Measurements from ENCODE around the gene ANKRD16.
"Not testable (repeated sequence)": the region's sequence is repeated elsewhere in the genome, so short reads cannot be mapped to it uniquely, and the experiment has no call there.

ANKRD16 gene

DNA sequence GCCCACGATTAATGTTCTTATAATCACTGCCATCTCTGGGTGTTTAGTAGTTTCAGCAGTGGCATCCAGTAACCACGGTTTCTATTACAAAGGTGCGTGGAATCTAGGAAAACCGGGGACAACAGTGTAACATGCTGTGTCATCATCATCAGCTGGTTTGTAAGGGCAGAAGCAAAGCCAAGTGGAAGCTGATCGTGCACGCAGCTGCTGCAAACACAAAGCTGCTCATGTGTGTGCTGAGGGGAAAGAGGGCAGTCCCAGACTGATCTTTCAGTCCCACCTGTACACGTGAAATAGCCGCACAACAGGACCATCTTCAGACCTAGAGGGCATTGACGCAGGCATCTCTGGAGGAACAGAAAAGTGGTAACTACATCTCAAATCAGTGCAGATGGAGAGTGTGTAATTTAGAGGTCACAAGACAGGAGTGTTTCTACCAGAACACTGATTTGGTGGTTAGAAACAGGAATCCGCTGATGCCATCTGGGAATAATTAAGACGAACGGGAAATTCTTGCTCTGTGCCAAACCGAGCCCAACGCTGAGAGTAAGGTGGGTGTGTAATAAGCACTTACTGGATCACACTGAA, 13.4 kb downstream of the ANKRD16 start:
- peak; percentile 88 to 89 for DNase-seq (ENCODE audit: low read depth in 2 of 2)

DNA sequence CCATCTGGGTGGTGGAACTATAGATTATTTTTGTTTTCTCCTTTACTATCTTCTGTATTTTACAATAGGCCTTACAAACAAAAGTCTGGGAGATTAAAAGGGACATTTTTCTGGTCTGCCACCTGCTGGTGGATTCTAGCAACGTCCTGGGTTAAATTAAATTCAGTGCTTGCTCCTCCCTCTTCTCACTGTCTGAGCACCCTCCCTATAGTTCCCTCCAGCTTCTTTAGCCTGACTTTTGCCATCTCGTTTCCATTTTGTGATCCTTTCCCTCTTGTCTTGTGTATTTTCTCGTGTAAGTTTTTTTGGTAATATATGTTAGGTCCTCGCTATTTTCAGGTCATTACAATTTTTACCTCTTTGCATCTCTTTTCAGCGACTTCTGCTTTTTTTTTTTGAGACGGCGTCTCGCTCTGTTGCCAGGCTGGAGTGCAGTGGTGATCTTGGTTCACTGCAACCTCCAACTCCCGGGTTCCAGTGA, 16.1 kb downstream of the ANKRD16 start:
- DNase-seq (ENCODE audit: low read depth in 2 of 2) = peak; percentile 33 to 37

GRCh38 chr10:5871596-5871995, 18.1 kb downstream of the ANKRD16 start:
- no peak for DNase-seq (ENCODE audit: low read depth in 2 of 2)

DNA sequence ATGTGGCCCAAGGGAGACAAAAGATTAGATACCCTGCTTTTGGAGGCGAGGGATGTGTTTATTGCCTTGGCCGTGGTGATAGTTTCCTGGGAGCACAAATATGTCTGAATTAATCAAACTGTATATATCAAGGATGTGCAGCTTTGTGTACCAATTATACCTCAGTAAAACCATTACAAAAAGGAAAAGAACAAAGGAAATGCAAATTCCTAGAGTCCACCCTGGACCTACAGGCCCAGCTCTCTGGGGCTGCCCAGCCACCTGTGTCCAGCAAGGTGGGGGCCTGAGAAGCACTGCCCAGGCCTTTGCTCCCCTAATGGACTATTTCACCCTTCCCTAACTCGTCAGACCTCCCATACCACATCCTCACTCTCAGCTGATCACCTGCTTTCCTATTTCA, 20.5 kb downstream of the ANKRD16 start:
- DNase-seq (ENCODE audit: low read depth in 2 of 2) = no peak

DNA sequence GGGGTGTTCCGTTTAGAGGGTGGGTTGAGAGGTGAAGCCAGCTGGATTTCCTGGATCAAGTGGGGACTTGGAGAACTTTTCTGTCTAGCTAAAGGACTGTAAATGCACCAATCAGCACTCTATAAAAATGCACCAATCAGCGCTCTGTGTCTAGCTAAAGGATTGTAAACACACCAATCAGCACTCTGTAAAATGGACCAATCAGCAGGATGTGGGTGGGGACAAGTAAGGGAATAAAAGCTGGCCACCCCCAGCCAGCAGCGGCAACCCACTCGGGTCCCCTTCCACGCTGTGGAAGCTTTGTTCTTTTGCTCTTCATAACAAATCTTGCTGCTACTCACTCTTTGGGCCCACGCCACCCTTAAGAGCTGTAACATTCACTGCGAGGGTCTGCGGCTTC, 21.3 kb downstream of the ANKRD16 start:
- not testable (repeated sequence) for DNase-seq (ENCODE audit: low read depth in 2 of 2)

DNA sequence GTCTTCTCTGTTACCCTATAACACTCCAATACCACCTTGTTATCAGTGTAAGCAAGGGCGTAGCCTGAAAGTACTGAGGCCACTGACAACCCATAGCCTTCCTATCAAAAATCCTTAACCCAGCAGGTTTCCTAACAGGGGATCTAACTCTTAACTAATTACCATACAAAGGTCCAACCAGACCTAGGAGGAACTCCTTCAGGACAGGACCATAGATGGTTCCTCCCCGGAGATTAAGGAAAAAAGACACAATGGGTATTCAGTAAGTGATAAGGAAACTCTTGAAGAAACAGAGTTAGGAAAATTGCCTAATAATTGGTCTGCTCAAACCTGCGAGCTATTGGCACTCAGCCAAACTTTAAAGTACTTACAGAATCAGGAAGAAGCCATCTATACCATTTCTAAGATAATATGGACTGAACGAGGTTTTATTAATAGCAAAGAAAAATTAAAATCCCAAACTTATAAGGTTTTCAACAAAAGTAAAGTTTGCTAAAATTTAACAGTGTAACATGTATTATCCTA, 22.5 kb downstream of the ANKRD16 start:
- DNase-seq (ENCODE audit: low read depth in 2 of 2) = not testable (repeated sequence)

DNA sequence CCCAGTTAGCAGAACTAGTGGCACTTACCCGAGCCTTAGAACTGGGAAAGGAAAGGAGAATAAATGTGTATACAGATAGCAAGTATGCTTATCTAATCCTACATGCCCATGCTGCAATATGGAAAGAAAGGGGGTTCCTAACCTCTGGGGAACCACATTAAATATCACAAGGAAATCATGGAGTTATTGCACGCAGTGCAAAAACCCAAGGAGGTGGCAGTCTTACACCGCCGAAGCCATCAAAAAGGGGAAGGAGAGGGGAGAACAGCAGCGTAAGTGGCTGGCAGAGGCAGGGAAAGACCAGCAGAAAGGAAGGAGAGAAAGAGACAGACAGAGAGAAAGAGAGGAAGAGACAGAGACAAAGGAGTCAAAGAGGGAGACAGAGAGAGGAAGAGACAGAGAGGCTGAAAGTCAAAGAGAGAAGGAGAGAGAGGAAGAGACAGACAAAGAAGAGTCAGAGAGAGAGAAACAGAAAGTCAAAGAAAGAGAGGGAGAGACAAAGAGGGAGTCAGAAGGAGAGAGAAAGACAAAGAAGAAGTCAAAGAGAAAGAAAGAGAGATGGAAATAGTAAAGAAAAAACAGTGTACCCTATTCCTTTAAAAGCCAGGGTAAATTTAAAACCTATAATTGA, 23.1 kb downstream of the ANKRD16 start:
- DNase-seq (ENCODE audit: low read depth in 2 of 2) = not testable (repeated sequence)

- not testable (repeated sequence) for DNase-seq (ENCODE audit: low read depth in 2 of 2)
Observed at GRCh38 chr10:5862981-5863685, 26.6 kb downstream of the ANKRD16 start.

GRCh38 chr10:5862360-5862961, 27.2 kb downstream of the ANKRD16 start:
- DNase-seq (ENCODE audit: low read depth in 2 of 2) = no peak

GRCh38 chr10:5860066-5860465, 29.6 kb downstream of the ANKRD16 start:
- no peak for DNase-seq (ENCODE audit: low read depth in 2 of 2)

- no peak for DNase-seq (ENCODE audit: low read depth in 2 of 2)
Observed at GRCh38 chr10:5858811-5859210, 30.9 kb downstream of the ANKRD16 start.

DNA sequence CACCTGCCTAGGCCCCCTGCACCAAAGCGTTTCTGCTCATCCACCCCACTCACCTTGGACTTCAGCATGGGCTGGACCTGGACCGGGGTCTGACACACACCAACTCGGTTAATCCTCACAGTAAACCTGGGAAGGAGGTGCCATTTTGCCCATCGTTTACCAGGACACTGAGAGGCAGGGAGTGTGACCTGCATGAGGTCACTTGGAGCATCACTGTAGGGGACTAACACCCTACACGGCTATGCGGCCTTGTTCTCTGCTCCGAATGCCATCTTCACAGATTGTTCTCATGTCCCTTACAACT, 33.0 kb downstream of the ANKRD16 start:
- DNase-seq (ENCODE audit: low read depth in 2 of 2) = no peak

DNA sequence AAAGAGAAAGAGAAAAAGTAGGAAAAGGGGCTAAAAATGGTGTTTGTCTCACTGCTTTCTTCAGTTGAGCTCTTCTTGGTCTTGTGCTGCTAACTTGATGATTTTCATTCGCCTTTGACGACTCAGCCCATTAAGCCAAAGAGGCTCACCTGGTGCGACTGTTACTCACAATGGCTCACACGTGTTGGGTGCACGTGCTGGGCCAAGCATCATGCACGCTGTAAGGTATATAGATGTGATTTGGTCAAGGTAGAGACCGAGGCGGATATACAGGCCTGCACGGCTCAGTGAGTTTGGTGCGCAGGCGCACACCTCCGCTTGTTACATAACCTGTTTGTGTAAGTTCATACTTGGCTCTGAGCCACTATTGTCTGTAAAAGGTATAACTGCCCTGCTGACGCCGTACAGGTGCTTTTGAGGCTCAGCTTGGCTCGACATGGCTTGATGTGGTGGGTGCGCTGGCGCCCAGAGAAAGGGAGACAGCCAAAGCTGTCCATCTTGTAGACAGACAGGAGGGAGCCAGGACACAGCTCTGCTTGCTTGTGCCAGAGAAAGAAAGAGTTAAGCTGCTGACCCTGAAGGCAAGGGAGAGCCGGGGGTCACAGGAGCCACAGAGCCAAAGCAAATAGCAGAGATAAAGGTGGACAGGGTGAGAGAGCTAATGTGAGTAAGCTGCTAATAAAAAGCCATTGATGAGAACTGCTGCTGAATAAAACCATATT, 33.6 kb downstream of the ANKRD16 start:
- no peak for DNase-seq (ENCODE audit: low read depth in 2 of 2)

DNA sequence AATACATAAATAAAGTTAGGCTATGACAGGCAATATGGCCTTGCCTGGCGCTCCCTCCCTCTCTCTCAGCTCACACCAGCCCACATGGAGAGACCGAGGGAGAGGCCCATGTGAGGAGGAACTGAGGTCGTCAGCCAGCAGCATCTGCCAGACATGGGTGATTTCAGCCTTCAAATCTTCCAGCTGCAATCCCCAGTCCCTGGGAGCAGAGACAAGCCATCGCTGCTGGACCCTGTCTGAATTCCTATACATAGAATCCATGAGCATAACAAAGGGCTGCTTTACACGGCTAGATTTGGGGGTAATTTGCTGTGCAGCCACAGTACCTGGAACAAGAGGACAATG, 35.6 kb downstream of the ANKRD16 start:
- DNase-seq (ENCODE audit: low read depth in 2 of 2) = no peak

GRCh38 chr10:5846667-5847066, 43.0 kb downstream of the ANKRD16 start:
- not testable (repeated sequence) for DNase-seq (ENCODE audit: low read depth in 2 of 2)

DNA sequence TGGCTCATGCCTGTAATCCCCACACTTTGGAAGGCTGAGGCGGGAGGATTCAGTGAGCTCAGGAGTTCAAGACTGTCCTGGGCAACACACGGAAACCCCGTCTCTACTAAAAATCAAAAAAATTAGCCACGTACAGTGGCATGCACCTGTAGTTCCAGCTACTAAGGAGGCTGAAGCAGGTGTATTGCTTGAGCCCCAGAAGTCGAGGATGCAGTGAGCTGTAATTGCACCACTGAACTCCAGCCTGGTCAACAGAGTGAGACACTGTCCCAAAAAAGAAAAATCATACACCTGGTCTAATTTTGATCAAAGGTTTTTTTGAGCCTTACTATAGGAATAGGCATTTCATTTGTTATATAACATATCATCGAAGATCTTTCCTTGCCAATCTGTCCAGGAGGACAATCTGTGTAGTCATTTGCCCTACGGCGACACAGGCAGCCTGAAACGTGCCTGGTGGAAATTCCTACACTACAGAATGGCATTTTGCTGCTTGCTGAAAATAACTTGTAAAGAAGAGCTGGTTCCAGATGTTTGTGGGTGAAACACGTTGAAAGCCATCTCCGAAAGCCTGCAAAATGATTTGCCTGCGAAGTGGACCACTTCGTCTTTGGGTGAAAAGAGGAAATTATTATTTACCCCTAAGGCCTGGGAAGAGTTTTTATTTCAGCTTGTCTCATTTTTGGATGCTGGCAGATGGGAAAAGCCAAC, 45.2 kb downstream of the ANKRD16 start:
- DNase-seq (ENCODE audit: low read depth in 2 of 2) = no peak

GRCh38 chr10:5843686-5844344, 45.9 kb downstream of the ANKRD16 start:
- DNase-seq (ENCODE audit: low read depth in 2 of 2) = no peak

- DNase-seq (ENCODE audit: low read depth in 2 of 2) = no peak
Observed at GRCh38 chr10:5841965-5842364, 47.7 kb downstream of the ANKRD16 start.

DNA sequence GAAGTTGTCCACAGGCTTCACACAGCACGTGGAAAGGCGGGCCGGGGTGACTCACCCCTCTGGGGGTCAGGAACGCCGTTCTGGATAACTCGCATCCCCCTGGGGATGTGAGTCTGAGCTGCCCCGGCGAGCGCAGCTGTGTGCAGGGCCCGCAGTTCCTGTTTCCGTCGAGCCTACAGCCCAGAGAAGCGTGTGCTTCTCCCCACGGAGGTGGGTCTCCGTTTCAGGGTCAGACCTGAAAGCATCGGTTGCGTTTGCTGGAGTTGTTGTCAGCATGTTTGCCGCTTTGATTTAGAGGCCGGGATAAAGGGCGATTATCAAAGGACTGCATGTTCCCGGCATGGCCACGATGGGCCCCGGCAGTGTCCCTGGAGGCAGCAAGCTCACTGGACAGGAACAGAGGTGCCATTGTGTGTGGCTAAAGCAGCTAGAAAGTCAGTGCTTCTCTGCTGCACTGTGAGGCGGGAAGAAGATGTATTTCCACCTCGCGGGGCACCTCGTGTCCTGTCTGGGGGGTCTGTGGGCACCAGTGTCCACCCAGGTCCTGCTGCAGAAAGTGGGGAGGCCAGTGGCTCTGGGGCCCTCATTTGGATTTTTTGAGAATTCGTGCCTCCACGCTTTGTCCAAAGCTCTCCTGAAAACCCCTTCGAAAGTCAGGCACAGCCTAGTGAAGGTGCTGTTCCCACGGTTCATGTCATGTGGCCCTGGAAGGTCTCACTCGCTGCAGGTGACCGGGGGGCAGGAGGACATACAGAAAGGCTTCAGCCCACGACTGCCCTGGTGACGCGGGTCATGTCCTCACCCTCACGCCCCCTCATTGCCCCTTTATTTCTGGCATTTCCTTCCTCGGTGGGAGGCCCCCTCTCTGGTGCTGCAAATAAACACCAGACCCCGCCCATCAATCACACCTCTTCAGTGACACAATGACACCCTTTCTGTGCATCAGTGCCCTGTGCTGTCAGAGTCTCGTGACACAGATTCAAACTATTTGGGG, 49.1 kb downstream of the ANKRD16 start:
- peak in 1 of 2 experiments; percentile 11 for DNase-seq (ENCODE audit: low read depth in 2 of 2)

DNA sequence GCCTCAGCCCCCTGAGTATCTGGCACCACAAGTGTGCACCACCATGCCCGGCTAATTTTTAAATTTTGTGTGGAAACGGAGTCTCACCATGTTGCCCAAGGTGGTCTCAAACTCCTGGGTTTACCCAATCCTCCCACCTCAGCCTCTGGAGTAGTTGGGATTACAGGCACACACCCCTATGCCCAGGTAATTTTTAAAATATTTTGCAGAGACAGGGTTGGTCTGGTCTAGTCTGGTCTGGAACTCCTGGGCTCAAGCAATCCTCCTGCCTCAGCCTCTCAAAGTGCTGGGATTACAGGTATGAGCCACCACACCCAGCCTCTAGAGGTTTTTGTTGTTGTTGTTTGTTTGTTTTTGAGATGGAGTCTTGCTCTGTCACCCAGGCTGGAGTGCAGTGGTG, 53.5 kb downstream of the ANKRD16 start:
- not testable (repeated sequence) for DNase-seq (ENCODE audit: low read depth in 2 of 2)
